NB4 (cell line): ENCODE data around the gene ZNF773.
A peak's percentile ranks its signal among the peaks of the same experiment; 100 is the strongest.
"Not testable (repeated sequence)": the region's sequence is repeated elsewhere in the genome, so short reads cannot be mapped to it uniquely, and the experiment has no call there.

Source experiments
- DNase-seq: peaks from one replicate; pipeline ENCODE4 v3.0.0; 2010; ENCODE audit warnings: low read depth
- H3K4me3 ChIP-seq: one replicate; pipeline ENCODE4 v1.5.1; 2011; ENCODE audit warnings: mild to moderate bottlenecking, low read depth, low read length, moderate library complexity
- MYC ChIP-seq: IDR thresholded peaks from 2 replicates; pipeline ENCODE4 v1.6.1; 2011; ENCODE audit warnings: low read depth, low read length
- POLR2A ChIP-seq: IDR thresholded peaks from 2 replicates; pipeline ENCODE4 v1.6.1; 2011; ENCODE audit warnings: mild to moderate bottlenecking; ENCODE audit not compliant: insufficient read length; ENCODE audit errors: extremely low read depth
- TF ChIP-seq, protein P1 (sequence below): IDR thresholded peaks from 2 replicates; pipeline ENCODE4 v1.6.1; 2011; ENCODE audit warnings: low read depth, low read length
- TF ChIP-seq, protein P2 (sequence below): IDR thresholded peaks from one replicate; pipeline ENCODE4 v1.5.1; 2012; ENCODE audit warnings: low read depth, low read length

The ZNF773 gene

DNA sequence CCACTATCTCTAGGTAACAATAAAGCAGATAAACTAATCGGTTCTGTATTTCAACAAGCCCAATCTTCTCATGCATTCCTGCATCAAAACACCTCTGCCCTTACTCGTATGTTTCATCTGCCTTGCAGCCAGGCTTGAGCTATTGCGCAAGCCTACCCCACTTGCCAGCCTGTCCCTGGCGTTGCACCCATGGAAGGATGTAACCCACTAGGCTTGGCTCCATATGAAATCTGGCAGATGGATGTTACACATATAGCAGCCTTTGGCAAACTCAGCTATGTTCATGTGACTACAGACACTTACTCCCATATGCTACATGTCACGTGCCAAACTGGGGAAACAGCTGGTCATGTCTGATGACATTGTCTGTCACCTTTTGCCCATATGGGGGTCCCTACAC is 15.5 kb downstream of the ZNF773 start:
- H3K4me3 ChIP-seq = no peak overlapping the region
- DNase-seq = no peak
- TF ChIP-seq POLR2A = no peak
- TF ChIP-seq, protein P1, sequence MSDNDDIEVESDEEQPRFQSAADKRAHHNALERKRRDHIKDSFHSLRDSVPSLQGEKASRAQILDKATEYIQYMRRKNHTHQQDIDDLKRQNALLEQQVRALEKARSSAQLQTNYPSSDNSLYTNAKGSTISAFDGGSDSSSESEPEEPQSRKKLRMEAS = no peak
- no peak for TF ChIP-seq MYC
- TF ChIP-seq, protein P2, sequence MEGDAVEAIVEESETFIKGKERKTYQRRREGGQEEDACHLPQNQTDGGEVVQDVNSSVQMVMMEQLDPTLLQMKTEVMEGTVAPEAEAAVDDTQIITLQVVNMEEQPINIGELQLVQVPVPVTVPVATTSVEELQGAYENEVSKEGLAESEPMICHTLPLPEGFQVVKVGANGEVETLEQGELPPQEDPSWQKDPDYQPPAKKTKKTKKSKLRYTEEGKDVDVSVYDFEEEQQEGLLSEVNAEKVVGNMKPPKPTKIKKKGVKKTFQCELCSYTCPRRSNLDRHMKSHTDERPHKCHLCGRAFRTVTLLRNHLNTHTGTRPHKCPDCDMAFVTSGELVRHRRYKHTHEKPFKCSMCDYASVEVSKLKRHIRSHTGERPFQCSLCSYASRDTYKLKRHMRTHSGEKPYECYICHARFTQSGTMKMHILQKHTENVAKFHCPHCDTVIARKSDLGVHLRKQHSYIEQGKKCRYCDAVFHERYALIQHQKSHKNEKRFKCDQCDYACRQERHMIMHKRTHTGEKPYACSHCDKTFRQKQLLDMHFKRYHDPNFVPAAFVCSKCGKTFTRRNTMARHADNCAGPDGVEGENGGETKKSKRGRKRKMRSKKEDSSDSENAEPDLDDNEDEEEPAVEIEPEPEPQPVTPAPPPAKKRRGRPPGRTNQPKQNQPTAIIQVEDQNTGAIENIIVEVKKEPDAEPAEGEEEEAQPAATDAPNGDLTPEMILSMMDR = no peak

DNA sequence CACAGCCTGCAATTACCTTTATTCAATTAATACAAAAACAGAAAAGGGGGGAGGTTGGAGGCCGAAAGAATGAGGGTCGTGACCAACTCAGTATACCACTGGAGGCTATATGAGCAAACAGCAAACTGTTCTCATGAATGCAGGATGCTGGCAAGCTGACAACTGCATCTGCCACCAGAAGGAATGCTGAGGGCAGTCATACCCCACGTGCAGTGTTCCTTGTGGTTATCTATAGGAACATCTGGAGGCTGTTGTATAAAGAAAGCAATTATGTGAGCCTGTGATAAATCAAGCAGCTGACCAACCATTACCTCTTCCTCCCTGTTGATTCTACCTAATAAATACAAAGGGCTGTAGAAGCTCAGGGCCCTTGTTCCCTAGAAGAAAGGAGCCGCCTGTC is 18.3 kb downstream of the ZNF773 start:
- not testable (repeated sequence) for DNase-seq, H3K4me3 ChIP-seq

DNA sequence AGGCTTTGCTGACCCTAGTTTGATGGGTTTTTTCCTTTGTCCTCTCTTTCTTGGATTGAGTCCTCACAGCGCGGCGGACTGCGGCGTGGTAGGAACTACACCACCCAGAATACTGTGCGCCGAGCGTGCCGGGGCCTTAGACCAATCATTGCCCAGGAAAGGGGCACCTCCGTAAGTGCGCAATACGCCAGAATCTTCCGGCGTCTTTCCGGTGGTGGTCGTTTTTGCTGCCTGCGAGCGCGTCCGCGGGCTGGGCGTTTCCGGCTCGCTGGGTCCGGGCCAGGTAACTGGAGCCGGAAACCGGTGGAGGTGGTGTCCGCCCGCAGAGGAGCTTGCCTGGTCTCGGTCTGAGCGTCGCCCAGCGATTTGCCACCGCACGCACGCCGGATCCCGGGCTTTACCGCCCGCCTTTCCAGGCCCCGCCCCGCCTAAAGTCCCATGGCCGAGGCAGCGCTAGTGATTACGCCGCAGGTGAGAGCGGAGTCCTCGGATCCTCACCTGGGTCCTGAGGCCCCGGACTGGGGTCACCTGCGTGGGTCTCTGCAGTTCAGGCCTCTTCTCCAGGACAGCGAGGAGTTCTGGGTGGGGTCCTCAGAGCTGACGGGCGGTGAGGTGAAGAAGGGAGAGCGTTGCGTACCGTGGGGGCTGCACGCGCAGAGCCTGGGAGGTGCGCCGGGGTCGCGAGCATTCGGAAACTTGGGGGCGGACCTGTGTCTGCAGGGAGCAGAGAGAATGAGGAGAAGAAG is 27.6 kb downstream of the ZNF773 start, which contains the start of gene ZNF549:
Gene ZNF549, plus strand, starts transcription at position 221 of the 746 bp plus-strand sequence. Its CDS starts 218 bp downstream, at position 439.
- H3K4me3 ChIP-seq = peak within 1 kb of the TSS; percentile 79
- TF ChIP-seq MYC (no peak), POLR2A (peak; percentile 29)
- TF ChIP-seq, protein P1 = peak; percentile 55
- peak; percentile 88 for DNase-seq

DNA sequence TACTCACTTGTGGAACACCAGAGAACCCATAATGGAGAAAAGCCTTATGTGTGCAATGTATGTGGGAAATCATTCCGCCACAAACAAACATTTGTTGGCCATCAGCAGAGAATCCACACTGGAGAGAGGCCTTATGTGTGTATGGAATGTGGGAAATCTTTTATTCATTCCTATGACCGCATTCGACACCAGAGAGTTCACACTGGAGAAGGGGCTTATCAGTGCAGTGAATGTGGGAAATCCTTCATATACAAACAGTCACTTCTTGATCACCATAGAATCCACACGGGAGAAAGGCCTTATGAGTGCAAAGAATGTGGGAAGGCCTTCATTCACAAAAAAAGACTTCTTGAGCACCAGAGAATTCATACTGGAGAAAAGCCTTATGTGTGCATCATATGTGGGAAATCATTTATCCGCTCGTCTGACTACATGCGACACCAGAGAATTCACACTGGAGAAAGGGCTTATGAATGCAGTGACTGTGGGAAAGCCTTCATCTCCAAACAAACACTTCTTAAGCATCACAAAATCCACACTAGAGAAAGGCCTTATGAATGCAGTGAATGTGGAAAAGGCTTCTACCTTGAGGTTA is 38.3 kb downstream of the ZNF773 start:
- TF ChIP-seq, protein P1 = no peak
- no peak for TF ChIP-seq POLR2A
- no peak for TF ChIP-seq MYC
- TF ChIP-seq, protein P2 = no peak
- no peak overlapping the region for H3K4me3 ChIP-seq
- DNase-seq = no peak

DNA sequence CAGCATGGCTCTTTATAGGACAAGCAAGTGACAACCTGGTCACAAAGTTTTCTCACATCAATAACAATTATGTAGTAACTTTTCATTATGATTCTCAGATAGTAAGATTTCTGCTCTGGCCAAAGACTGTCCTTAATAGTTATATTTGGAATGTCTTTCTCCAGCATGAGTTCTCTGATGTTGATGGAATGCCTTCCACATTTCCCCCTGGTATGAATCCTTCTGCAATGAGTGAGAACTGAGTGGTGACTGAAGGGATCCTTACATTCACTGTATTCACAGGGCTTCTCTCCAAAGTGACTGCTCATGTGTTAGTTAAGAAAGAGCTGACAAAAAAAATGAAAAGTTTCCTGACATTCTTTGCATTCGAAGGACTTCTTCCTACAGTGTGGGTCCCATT is 46.8 kb downstream of the ZNF773 start:
- DNase-seq = no peak
- no peak for TF ChIP-seq POLR2A
- TF ChIP-seq, protein P1 = no peak
- TF ChIP-seq, protein P2 = no peak
- TF ChIP-seq MYC = no peak
- no peak overlapping the region for H3K4me3 ChIP-seq

DNA sequence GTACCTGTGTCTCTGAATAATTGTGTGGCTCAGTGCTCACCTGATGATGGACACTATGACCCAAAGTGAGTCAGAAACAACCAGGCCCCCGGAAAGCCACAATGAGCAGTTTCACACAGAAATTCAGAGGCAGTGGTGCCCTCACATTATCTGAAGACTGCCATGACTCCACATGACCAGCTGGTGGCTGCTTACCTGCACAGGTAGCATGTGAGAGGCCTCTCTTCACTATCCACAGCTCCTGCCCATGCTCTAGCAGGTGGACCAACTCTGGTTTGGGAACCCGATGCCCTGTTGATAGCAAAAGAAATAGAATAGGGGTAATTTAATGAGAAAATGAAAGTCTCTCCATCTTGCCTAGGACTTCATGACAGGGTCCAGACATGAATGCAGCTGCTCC is 52.7 kb downstream of the ZNF773 start:
- no peak overlapping the region for H3K4me3 ChIP-seq
- DNase-seq = no peak
- TF ChIP-seq, protein P1 = no peak
- no peak for TF ChIP-seq POLR2A
- TF ChIP-seq, protein P2 = no peak
- no peak for TF ChIP-seq MYC
